ENCODE data around the gene NTNG1. TPM values are rescaled to one million over a fixed set of nuclear protein-coding genes. Genes with fewer than 3 reads are reported as not detected.

NTNG1 gene
- polyA plus RNA-seq, 6 donors from 2014 or later = 0.52 to 2.2 (median 1.1) TPM; not detected in 1

DNA sequence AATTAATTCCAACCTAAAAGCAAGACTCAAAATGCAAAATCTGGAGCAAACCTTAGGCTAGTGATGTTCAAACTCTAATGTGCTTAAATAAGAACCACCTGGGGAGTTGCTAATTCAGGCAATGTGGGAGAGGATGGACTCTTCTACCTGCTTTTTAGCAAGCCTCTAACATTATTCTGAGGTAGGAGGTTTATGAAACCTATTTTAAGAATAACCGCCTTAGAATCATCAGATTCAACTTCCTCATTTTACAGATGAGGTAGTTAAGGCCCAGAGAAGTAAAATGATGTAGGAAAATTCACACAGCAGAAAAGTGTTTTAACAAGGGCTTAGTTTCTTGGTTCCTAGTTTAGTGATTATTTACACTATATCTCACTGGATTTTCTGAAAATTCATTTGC, 8.6 kb upstream of the NTNG1 start:
- Mint-ChIP-seq H3K4me1 (peaks cover 0 to 10% (median 0%) of the 10 kb centered on the region in 3 donors), H3K27ac (no peak overlapping the region), H3K27me3 (peaks cover 15 to 21% (median 20%) of the 10 kb centered on the region in 3 donors), H3K36me3 (no peaks in the 10 kb centered on the region), H3K4me3 (no peak overlapping the region), H3K9me3 (no peaks in the 10 kb centered on the region)
- ATAC-seq (ENCODE audit: low read depth in 2 of 2) (peak; percentile 45 to 56), DNase-seq (no peak)

DNA sequence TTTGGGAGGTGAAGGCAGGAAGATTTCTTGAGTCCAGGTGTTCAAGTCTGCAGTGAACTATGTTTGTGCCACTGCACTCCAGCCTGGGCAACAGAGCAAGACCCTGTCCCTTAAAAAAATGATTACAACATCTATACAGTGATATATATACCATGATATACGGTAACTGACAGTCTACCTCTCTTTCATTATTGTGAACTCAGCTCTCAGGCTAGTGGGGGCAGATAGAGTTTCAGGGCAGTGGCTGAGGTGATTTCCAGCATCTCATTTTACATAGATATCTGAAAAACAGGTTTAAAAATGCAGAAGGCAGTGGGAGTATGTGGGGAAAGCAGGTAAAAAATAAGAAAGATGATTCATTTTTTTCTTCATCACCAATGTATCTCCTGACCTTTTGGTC, 8.1 kb upstream of the NTNG1 start:
- ATAC-seq (ENCODE audit: low read depth in 2 of 2) = no peak
- Mint-ChIP-seq H3K36me3 (no peaks in the 10 kb centered on the region), H3K4me1 (peaks cover 0 to 10% (median 0%) of the 10 kb centered on the region in 3 donors), H3K27ac (no peak overlapping the region), H3K27me3 (peaks cover 18 to 20% (median 20%) of the 10 kb centered on the region in 3 donors), H3K4me3 (no peak overlapping the region), H3K9me3 (no peaks in the 10 kb centered on the region)
- DNase-seq = no peak

DNA sequence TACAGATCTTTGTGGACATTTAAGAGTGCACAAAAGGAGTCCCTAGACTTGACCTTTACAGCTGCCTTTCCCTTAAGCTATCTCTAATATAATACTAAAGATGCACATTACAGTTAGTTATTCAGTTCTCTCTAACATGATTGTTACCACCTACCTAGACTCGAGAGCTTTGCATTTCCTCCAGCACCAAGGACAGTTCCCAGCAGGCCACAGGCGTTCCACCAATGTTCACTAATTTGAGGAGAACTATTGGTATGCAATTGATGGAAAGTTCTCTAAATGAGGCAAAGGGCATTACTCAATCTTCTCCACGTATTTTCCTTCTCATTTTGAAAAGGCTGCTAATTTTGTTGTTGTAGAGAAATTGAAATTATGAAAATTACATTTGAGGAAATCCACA, 5.4 kb upstream of the NTNG1 start:
- H3K27ac Mint-ChIP-seq = no peak overlapping the region
- H3K27me3 Mint-ChIP-seq = peaks cover 31 to 45% (median 33%) of the 10 kb centered on the region in 3 donors

DNA sequence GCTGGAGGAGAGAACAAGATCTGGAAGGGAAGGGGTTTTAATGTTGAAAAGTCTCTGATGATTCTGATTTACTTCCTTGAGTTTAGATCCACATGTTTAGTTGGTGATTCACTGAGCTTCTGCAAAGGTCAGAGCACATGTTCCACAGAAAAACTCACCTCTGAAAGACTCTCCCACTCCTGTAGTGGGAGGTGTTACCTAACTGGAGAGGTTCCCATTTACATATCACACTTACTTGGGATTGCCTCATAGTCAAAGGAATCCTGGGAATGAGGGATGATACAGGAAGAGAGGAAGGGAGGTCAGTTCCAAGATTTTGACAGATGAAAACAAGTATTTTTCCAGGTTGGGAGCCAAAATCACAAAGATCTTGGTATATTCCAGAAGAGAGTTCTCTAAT, 2.7 kb upstream of the NTNG1 start:
- Mint-ChIP-seq H3K27ac (no peak overlapping the region), H3K9me3 (no peaks in the 10 kb centered on the region), H3K36me3 (no peaks in the 10 kb centered on the region), H3K27me3 (peaks cover 26 to 50% (median 44%) of the 10 kb centered on the region in 3 donors), H3K4me3 (peak overlapping the region in 2 of 8 donors; percentile 64 to 70), H3K4me1 (peaks cover 16 to 21% (median 17%) of the 10 kb centered on the region in 3 donors)
- DNase-seq (no peak), ATAC-seq (ENCODE audit: low read depth in 2 of 2) (no peak)

More for the DNA sequence above, 5.4 kb upstream of the NTNG1 start:
- Mint-ChIP-seq H3K4me3 (no peak overlapping the region), H3K36me3 (no peaks in the 10 kb centered on the region), H3K9me3 (no peaks in the 10 kb centered on the region), H3K4me1 (peaks cover 9 to 20% (median 11%) of the 10 kb centered on the region in 3 donors)
- ATAC-seq (ENCODE audit: low read depth in 2 of 2) = no peak
- DNase-seq = no peak

DNA sequence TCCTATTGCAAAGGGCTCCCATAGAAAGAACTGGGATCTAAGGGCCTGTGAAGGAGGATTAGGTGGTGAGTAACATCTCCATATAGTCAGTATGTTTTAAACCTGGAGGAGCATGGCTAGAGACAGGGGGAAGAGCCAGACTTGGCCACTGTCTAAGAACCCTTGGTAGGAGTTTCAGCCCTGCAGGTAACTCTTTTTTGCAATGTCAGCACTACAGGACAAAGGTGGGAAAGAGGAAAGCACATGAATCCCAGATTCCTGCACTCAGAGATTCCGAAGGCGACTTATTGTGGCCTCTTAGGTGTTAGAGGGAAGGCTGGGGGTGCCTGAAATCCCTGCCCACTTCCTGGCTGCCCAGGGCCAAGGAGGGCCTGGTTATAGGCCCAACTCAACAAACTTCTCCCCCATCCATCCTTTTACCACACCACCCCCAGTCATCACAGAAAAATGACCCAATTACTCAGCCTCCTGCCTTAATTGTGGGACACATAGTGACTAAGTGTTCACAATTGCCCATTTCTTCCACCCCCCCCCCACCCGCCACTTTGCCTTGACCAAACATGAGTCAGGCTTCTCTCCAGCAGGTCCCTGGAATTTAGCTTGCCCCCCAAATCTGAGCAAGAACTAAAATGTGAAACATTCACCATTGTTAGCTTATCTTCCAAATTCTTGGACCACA, 1.9 kb upstream of the NTNG1 start:
- peak overlapping the region in 4 of 8 donors; percentile 64 to 98 (median 92) for H3K4me3 Mint-ChIP-seq
- H3K4me1 Mint-ChIP-seq = peaks cover 16 to 21% (median 17%) of the 10 kb centered on the region in 3 donors
- H3K27me3 Mint-ChIP-seq = peaks cover 26 to 48% (median 44%) of the 10 kb centered on the region in 3 donors
- DNase-seq (no peak), ATAC-seq (ENCODE audit: low read depth in 2 of 2) (no peak)
- no peaks in the 10 kb centered on the region for H3K9me3 Mint-ChIP-seq
- H3K36me3 Mint-ChIP-seq = no peaks in the 10 kb centered on the region
- no peak overlapping the region for H3K27ac Mint-ChIP-seq

DNA sequence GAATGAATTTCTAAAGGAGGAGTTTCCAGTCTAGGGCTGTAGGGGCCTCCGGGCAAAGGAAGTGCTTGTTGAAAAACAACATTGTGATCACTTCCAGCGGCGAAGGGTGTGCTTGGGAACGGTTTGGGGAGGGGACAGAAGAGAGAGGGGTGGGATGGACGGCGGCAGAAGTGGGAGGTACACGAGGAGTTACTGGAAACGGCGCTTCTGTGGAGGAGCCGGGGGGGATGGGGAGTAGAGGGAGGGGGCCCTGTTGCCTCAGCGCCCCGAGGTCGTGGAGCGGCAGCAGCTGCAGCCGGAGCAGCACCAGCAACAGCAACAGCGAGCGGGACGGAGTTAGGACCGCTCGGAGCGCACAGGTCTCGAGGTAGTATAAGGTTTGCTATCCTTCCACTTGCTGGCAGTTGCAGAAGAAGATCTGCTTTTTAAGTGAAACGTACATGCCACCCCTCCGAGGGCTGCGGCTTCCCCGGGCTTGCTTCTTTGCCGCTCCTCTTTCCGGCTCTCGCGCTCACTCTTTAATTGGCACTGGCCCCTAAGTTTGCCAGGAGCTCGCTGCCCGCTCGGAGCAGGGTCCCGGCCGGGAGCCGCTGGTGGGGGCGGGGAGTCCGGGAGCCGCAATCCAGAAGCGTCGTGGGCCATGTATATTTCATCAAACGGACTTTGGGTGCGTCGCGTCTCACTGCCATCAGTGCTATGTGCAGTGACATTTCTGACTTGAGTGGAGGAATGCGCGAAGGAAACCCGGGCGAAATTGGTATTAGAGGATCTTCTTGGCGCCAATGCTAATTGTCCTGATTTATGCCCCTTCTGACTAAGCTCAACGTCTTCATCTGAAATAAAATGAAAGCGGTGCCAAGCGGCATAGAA, 771 bp upstream of the NTNG1 start:
- Mint-ChIP-seq H3K4me3 (peak overlapping the region; percentile 91 to 98 (median 92)), H3K9me3 (no peaks in the 10 kb centered on the region), H3K4me1 (peaks cover 16 to 21% (median 17%) of the 10 kb centered on the region in 3 donors), H3K27ac (peak overlapping the region; percentile 29 to 88 (median 77)), H3K27me3 (peaks cover 26 to 47% (median 42%) of the 10 kb centered on the region in 3 donors), H3K36me3 (no peaks in the 10 kb centered on the region)
- DNase-seq (peak; percentile 29), ATAC-seq (ENCODE audit: low read depth in 2 of 2) (peak; percentile 70 to 71)

DNA sequence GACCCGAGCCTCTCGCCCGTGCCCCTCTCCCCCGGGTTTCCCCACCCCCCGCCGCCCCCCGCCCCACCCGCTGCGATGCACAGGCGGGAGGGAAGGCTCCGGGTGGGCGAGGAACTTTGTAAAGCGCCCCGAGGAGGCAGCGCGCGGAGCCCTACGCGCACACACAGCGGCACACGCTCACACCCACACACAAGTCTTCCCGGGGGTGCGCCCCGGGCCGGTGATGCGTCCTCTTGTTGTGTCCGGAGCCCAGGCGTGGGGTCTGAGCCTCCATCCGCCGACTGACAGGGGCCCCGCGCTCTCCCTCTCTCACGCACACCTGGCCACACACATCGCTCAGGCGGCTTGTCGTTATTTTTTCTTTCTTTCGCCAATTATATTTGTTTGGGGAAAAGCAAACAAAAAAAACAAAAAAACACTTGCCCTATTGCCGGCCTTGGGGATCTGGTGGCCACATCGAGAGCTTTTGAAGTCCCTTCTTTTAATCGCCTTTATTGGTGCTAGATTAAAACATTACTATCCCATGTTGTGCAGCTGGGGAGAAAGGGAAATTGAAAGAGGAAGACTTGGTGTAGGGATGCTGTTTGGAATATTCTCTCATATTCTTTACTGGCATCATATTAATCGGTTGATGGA, 770 bp downstream of the NTNG1 start:
- DNase-seq = peak; percentile 20

DNA sequence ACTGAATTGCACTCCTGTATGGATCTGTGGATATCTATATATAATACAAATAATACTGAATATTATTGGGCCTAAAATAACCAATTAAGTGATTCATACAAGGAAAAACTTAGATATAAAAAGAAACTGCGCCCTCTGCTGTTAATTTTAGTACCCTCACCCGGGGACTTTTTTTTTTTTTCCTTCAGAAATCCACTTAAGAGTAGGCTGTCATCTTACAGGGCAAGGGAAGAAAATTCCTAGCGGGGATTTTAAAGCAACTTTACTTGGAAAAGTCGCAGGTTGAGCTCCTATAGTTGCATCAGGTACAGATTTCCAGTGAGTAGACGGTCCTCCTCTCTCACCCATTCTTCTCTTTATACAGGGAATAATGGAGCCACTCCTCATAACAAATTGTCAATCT, 1.3 kb downstream of the NTNG1 start:
- no peaks in the 10 kb centered on the region for H3K36me3 Mint-ChIP-seq
- ATAC-seq (ENCODE audit: low read depth in 2 of 2) = no peak
- H3K27me3 Mint-ChIP-seq = peaks cover 34 to 49% (median 46%) of the 10 kb centered on the region in 3 donors
- peak; percentile 25 for DNase-seq
- H3K4me3 Mint-ChIP-seq = peak overlapping the region; percentile 66 to 95 (median 88)
- no peaks in the 10 kb centered on the region for H3K9me3 Mint-ChIP-seq
- peak overlapping the region in 1 of 6 donors; percentile 41 for H3K27ac Mint-ChIP-seq
- H3K4me1 Mint-ChIP-seq = peaks cover 16 to 21% (median 17%) of the 10 kb centered on the region in 3 donors

More for the DNA sequence above, 770 bp downstream of the NTNG1 start:
- H3K4me3 Mint-ChIP-seq = peak overlapping the region; percentile 85 to 95 (median 90)
- peaks cover 16 to 21% (median 17%) of the 10 kb centered on the region in 3 donors for H3K4me1 Mint-ChIP-seq
- H3K36me3 Mint-ChIP-seq = no peaks in the 10 kb centered on the region
- ATAC-seq (ENCODE audit: low read depth in 2 of 2) = peak; percentile 31 to 43
- H3K27ac Mint-ChIP-seq = peak overlapping the region in 2 of 6 donors; percentile 41 to 83
- H3K27me3 Mint-ChIP-seq = peaks cover 34 to 49% (median 46%) of the 10 kb centered on the region in 3 donors
- H3K9me3 Mint-ChIP-seq = no peaks in the 10 kb centered on the region

DNA sequence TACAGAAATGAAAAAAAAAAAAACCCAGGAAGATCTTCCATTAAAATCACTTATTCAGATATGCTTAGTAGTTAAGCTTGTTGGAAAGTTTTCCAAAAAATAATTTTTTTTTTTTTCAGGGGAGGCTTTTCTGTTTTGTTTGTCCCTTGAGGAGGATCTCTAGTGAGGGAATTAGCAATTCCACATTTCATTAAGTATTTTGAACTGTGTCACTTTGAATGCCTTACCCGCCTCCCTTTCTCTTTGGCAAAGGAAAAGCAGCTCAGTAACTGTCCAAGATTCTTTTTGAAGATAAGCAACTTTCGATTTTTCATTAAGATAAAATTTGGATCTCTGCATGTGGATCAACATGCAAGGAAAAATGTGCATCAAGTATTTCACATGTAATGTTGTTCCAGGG, 1.8 kb downstream of the NTNG1 start:
- Mint-ChIP-seq H3K4me3 (peak overlapping the region in 4 of 8 donors; percentile 2 to 95 (median 88)), H3K27me3 (peaks cover 36 to 50% (median 46%) of the 10 kb centered on the region in 3 donors), H3K9me3 (no peaks in the 10 kb centered on the region), H3K4me1 (peaks cover 16 to 21% (median 17%) of the 10 kb centered on the region in 3 donors), H3K27ac (no peak overlapping the region), H3K36me3 (no peaks in the 10 kb centered on the region)
- DNase-seq (no peak), ATAC-seq (ENCODE audit: low read depth in 2 of 2) (no peak)

DNA sequence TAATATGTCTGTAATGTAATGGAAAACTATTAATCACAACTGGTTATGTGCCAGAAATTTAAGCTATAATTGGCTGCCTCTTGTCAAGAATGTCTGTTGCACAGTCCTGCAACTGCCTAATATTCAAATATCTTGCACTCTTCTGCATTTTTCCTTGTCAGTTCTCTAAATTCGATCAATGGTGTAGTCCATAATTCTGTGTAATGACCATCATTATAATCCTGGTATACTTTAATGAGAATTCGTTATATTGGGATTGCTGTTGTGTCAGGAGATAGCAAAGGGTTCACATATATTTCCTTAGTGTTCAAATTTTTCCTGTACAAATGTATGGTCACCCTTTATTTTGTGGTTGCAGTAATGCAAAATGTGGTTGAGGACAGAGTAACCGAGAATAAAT, 4.8 kb downstream of the NTNG1 start:
- H3K27ac Mint-ChIP-seq = no peak overlapping the region
- no peaks in the 10 kb centered on the region for H3K36me3 Mint-ChIP-seq
- H3K27me3 Mint-ChIP-seq = peaks cover 23 to 40% (median 29%) of the 10 kb centered on the region in 3 donors
- H3K9me3 Mint-ChIP-seq = no peaks in the 10 kb centered on the region
- ATAC-seq (ENCODE audit: low read depth in 2 of 2) (no peak), DNase-seq (no peak)
- H3K4me3 Mint-ChIP-seq = no peak overlapping the region
- peaks cover 4 to 8% (median 7%) of the 10 kb centered on the region in 3 donors for H3K4me1 Mint-ChIP-seq

DNA sequence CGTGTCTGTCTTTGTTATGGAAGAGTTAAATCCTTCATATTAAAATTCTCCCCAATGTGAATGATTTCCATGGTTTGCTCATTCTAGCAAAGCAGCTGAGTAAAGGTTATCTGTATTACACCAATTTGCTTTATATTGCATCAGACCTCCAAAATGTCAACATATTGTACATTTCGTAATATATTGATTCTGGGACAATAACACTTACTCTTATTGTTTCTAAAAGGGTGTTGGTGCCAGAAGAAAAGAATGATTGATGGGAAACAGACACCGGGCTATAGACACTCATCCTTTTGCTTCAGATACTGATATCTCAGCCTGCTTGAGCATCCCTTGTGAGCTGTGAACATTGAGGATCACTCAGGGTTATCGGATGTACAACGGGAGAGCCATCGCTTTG, 7.0 kb downstream of the NTNG1 start:
- ATAC-seq (ENCODE audit: low read depth in 2 of 2) (no peak), DNase-seq (no peak)
- Mint-ChIP-seq H3K27me3 (peaks cover 23 to 31% (median 31%) of the 10 kb centered on the region in 3 donors), H3K36me3 (no peaks in the 10 kb centered on the region), H3K27ac (no peak overlapping the region), H3K9me3 (no peaks in the 10 kb centered on the region), H3K4me3 (no peak overlapping the region), H3K4me1 (no peaks in the 10 kb centered on the region)

DNA sequence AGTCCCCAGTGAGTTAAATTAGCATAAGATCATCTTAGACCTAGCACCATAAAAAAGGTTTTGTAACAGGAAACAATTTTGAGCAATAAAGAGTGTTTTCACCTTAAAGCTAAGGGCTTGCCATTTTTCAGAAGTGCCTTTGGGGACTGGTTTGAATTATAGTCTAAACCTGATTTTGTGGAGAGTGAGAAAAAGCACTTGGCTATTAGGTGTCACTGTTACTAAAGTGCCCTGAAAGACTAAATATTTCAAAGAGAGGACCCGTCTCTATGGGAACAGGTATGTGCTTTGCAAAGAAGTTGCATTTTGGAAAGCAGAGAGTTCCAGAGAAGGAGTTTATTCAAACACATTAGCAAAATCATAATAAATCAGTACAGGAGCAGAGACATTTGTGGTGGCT, 9.1 kb downstream of the NTNG1 start:
- H3K9me3 Mint-ChIP-seq = no peaks in the 10 kb centered on the region
- H3K4me1 Mint-ChIP-seq = no peaks in the 10 kb centered on the region
- ATAC-seq (ENCODE audit: low read depth in 2 of 2) (no peak), DNase-seq (no peak)
- H3K27ac Mint-ChIP-seq = no peak overlapping the region
- peaks cover 31 to 40% (median 34%) of the 10 kb centered on the region in 3 donors for H3K27me3 Mint-ChIP-seq
- no peaks in the 10 kb centered on the region for H3K36me3 Mint-ChIP-seq
- no peak overlapping the region for H3K4me3 Mint-ChIP-seq

DNA sequence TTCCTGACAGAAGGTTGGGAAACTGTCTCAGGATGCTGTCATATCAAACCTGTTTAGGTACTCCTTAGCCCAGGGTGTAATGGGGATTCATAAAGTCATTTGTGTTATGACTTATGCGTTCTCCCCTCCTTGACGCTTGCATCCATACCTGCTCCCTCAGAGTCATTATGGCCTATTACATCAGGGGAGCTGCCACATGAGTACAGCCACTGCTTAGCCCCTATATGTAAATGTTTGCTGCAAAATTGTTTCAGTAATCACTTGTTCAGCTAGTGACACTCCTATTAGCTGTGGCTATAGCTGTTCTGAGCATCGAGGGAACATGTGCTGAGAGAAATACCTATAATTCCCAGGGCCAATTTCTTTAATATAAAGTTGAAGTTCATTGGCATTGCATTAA, 10.5 kb downstream of the NTNG1 start:
- peaks cover 21 to 31% (median 23%) of the 10 kb centered on the region in 3 donors for H3K27me3 Mint-ChIP-seq

More for the DNA sequence above, 10.5 kb downstream of the NTNG1 start:
- Mint-ChIP-seq H3K27ac (no peak overlapping the region), H3K9me3 (no peaks in the 10 kb centered on the region), H3K4me3 (no peak overlapping the region), H3K36me3 (no peaks in the 10 kb centered on the region), H3K4me1 (no peaks in the 10 kb centered on the region)
- no peak for DNase-seq
- no peak for ATAC-seq (ENCODE audit: low read depth in 2 of 2)
